Measurements from ENCODE around the gene RANBP1. TPM values are rescaled to one million over a fixed set of nuclear protein-coding genes. Genes with fewer than 3 reads are reported as not detected.
"Not testable (repeated sequence)": the region's sequence is repeated elsewhere in the genome, so short reads cannot be mapped to it uniquely, and the experiment has no call there.

RANBP1 gene
- total RNA-seq, 3 donors from 2014 or later: 453 to 533 (median 503) TPM

DNA sequence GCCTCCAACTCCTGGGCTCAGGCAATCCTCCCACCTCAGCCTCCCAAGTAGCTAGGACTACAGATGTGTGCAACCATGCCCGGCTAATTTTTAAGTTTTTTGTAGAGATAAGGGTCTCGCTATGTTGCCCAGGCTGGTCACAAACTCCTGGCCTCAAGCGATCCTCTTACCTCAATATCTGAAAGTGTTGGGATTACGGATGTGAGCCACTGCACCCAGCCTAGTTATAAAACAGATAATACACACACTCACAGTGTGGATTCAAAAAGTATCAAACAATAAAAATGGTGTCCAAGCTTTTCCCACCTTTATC, 35.3 kb downstream of the RANBP1 start:
- no peaks in the 10 kb centered on the region for H3K9me3 Mint-ChIP-seq
- no peaks in the 10 kb centered on the region for H3K27me3 Mint-ChIP-seq (ENCODE audit: low read depth)
- no peaks in the 10 kb centered on the region for H3K4me1 Mint-ChIP-seq (ENCODE audit: low read depth)
- ATAC-seq: no peak
- no peak for DNase-seq
- H3K4me3 Mint-ChIP-seq: no peak overlapping the region
- no peaks in the 10 kb centered on the region for H3K36me3 Mint-ChIP-seq (ENCODE audit: insufficient read depth)

GRCh38 chr22:20152464-20152890, 36.6 kb downstream of the RANBP1 start:
- no peak overlapping the region for H3K4me3 Mint-ChIP-seq
- H3K4me1 Mint-ChIP-seq (ENCODE audit: low read depth): peaks cover 3% of the 10 kb centered on the region
- no peak for DNase-seq
- ATAC-seq: no peak
- peaks cover 6% of the 10 kb centered on the region for H3K27me3 Mint-ChIP-seq (ENCODE audit: low read depth)
- H3K9me3 Mint-ChIP-seq: no peaks in the 10 kb centered on the region
- H3K36me3 Mint-ChIP-seq (ENCODE audit: insufficient read depth): no peaks in the 10 kb centered on the region

GRCh38 chr22:20153945-20154344, 38.0 kb downstream of the RANBP1 start:
- ATAC-seq: no peak
- no peak for DNase-seq
- Mint-ChIP-seq H3K27me3 (ENCODE audit: low read depth) (peaks cover 7% of the 10 kb centered on the region), H3K36me3 (ENCODE audit: insufficient read depth) (no peaks in the 10 kb centered on the region), H3K9me3 (no peaks in the 10 kb centered on the region), H3K4me1 (ENCODE audit: low read depth) (peaks cover 3% of the 10 kb centered on the region), H3K4me3 (no peak overlapping the region)

DNA sequence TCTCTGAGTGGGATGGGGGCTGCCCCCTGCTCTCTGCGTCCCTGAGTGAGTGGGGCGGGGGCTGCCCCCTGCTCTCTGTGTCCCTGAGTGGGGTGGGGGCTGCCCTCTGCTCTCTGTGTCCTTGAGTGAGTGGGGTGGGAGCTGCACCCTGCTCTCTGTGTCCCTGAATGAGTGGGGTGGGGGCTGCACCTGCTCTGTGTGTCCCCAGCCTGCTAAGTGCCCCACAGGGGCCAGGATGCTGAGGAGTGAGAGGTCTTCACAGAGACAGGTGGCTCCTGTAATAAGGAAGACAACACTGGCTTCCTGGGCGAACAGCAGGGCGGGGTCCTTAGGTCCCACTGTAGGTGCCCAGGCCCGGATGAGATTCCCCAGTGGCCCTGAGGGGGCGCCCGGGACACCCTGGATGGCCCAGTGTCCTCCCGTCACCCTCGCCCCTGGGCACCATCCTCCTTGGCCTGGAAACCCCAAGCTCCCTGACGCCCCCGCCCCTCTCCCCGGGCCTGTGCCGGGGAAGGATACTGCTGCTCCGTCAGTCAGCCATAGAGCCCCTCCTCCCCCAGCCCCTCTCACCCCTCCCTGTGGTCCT, 38.8 kb downstream of the RANBP1 start:
- DNase-seq (no peak), ATAC-seq (no peak)
- no peaks in the 10 kb centered on the region for H3K9me3 Mint-ChIP-seq
- peaks cover 3% of the 10 kb centered on the region for H3K4me1 Mint-ChIP-seq (ENCODE audit: low read depth)
- no peak overlapping the region for H3K4me3 Mint-ChIP-seq
- H3K36me3 Mint-ChIP-seq (ENCODE audit: insufficient read depth): no peaks in the 10 kb centered on the region
- peaks cover 8% of the 10 kb centered on the region for H3K27me3 Mint-ChIP-seq (ENCODE audit: low read depth)

DNA sequence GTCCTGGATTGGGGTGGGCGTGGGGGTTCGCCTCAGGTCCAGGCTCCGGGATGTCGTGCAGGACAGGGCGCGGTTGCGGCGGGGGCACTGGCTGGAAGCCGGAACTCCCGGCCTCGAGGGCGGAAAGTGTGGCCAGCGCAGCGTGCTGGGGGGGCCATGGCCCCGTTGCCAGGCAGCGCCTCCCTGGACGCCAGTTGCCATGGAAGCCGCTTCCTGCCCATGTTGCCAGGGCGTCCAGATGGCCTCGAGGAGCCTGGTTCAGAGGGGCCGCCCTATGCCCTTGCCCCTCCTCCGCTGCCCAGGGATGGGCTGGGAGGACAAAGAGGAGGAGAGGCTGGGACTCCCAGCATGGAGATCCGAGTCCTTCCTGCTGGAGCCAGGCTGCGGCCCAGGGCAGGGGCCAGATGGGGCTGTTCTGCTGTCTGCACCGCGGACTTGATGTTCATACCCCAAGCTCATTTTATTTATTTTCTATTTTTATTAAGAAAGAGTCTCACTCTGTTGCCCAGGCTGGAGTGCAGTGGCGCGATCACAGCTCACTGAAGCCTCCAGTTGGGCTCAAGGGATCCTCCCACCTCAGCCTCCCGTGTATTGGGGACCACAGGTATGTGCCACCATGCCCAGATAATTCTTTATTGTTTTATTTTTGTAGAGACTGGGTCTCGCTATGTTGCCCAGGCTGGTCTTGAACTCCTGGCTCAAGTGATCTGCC, 39.6 kb downstream of the RANBP1 start:
- DNase-seq: no peak
- H3K36me3 Mint-ChIP-seq (ENCODE audit: insufficient read depth): no peaks in the 10 kb centered on the region
- no peaks in the 10 kb centered on the region for H3K9me3 Mint-ChIP-seq
- H3K4me1 Mint-ChIP-seq (ENCODE audit: low read depth): peaks cover 3% of the 10 kb centered on the region
- no peak for ATAC-seq
- H3K4me3 Mint-ChIP-seq: no peak overlapping the region
- peaks cover 8% of the 10 kb centered on the region for H3K27me3 Mint-ChIP-seq (ENCODE audit: low read depth)

- H3K4me3 Mint-ChIP-seq: no peak overlapping the region
- ATAC-seq: no peak
- peaks cover 8% of the 10 kb centered on the region for H3K27me3 Mint-ChIP-seq (ENCODE audit: low read depth)
- H3K4me1 Mint-ChIP-seq (ENCODE audit: low read depth): peaks cover 3% of the 10 kb centered on the region
- H3K36me3 Mint-ChIP-seq (ENCODE audit: insufficient read depth): no peaks in the 10 kb centered on the region
- DNase-seq: no peak
- no peaks in the 10 kb centered on the region for H3K9me3 Mint-ChIP-seq
These were observed 40.1 kb downstream of the RANBP1 start for GRCh38 chr22:20156042-20156389.

DNA sequence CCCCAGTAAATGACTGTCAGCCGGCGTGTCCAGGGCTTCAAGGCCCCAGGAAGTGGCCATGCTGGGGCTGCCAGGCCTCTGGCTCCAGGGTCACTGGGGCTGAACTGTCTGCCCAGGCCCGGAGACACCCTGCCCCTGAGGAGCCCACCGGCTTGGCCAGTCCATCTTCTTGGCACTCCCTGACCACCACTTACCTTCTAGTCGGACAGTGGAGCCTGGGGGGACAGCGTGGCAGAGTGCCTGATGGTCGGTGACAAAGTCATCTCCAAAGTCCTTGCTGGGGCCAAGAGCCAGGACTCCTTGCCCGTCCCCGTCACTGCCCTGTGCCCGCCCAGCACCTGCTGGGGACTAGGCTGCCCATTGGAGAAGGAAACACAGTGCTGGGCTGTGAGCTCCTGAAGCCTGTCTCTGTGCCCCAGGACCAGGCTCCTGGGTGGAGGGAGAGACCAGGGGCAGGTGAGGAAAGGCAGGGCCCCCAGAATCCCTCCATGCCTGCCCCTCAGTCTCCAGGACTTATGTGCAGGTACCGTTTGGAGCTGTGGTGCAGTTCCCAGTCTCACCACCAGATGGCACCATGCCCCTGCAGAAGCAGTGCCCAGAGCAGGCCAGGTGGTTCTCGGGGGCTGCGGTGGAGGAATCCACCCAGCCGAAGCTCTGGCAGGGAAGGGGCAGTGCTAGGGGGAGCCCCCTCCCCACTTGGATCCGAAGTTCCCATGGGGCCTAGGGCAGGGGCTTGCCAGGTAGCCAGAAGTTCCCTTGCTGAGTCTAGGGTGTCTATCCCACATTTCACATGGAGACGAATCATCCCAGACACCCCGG, 40.9 kb downstream of the RANBP1 start:
- Mint-ChIP-seq H3K4me1 (ENCODE audit: low read depth) (peaks cover 3% of the 10 kb centered on the region), H3K27me3 (ENCODE audit: low read depth) (peaks cover 8% of the 10 kb centered on the region), H3K36me3 (ENCODE audit: insufficient read depth) (no peaks in the 10 kb centered on the region), H3K9me3 (no peaks in the 10 kb centered on the region), H3K4me3 (no peak overlapping the region)
- peak; percentile 82 to 89 for ATAC-seq
- DNase-seq: peak; percentile 92

DNA sequence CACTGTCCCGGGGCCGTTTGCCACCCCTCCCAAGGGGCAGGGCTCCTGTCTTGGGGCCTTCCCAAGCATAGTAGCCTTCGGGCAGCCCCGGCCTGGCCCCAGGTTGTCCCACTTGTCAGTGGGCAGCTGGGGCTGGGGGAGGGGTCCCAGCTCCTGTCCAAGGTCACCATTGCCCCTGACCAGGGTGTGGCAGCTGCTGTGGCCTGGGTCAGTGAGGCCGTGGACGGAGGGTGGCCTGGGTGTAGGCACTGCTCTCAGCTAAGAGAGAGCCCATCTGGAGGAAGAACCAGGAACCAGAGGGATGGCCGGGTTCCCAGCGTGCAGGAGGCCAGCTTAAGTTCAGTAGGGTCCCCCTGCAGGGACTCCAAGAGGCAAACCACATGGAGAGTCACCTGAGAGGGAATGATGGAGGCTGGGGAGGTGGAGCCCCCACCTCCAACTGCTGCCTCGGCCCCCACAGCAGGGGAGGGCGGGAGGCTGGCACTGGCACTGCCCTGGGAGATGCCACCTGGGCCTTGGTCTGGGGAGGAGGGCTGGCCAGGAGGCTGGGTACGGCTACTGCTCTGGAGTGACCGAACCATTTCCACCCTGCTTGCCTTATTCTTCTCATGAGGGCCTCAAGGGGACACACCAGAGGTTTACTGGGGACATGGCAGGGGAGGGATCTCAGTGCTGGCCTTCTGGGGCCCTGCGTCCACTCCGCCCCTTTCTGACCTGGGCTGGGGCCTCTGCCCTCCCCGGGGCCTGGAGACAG, 41.7 kb downstream of the RANBP1 start:
- Mint-ChIP-seq H3K9me3 (no peaks in the 10 kb centered on the region), H3K27me3 (ENCODE audit: low read depth) (peaks cover 8% of the 10 kb centered on the region), H3K4me3 (no peak overlapping the region), H3K36me3 (ENCODE audit: insufficient read depth) (no peaks in the 10 kb centered on the region), H3K4me1 (ENCODE audit: low read depth) (peaks cover 3% of the 10 kb centered on the region)
- ATAC-seq (no peak), DNase-seq (no peak)

- DNase-seq: no peak
- Mint-ChIP-seq H3K4me3 (no peak overlapping the region), H3K36me3 (ENCODE audit: insufficient read depth) (no peaks in the 10 kb centered on the region), H3K27me3 (ENCODE audit: low read depth) (peaks cover 8% of the 10 kb centered on the region), H3K9me3 (no peaks in the 10 kb centered on the region), H3K4me1 (ENCODE audit: low read depth) (peaks cover 3% of the 10 kb centered on the region)
- ATAC-seq: no peak
These were observed 42.6 kb downstream of the RANBP1 start for GRCh38 chr22:20158391-20159036.

DNA sequence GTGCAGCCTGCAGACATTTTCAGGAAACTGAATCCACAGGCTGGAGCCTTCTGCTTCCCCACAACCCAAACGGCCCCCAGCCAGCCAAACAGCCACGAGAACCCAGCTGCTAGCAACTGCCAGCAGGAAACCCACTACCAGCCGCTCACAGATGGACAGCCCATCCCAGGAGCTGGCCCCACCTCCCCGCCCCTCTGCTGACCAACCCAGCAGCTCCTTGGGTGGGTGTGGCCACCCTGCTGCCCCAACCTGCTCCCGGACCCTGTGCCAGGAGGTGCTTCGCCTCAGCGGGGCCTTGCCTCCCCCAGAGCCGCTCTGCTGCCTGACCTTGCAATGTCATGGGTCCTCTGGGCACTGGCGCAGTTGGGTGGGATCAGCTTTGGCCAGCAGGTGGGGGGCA, 43.2 kb downstream of the RANBP1 start:
- H3K27me3 Mint-ChIP-seq (ENCODE audit: low read depth): peaks cover 8% of the 10 kb centered on the region
- peaks cover 3% of the 10 kb centered on the region for H3K4me1 Mint-ChIP-seq (ENCODE audit: low read depth)
- H3K36me3 Mint-ChIP-seq (ENCODE audit: insufficient read depth): no peaks in the 10 kb centered on the region
- no peaks in the 10 kb centered on the region for H3K9me3 Mint-ChIP-seq
- no peak overlapping the region for H3K4me3 Mint-ChIP-seq
- DNase-seq (no peak), ATAC-seq (no peak)

GRCh38 chr22:20159531-20159930, 43.6 kb downstream of the RANBP1 start:
- not testable (repeated sequence) for H3K27me3 Mint-ChIP-seq (ENCODE audit: low read depth); ATAC-seq; H3K4me3 Mint-ChIP-seq; H3K36me3 Mint-ChIP-seq (ENCODE audit: insufficient read depth); H3K9me3 Mint-ChIP-seq; H3K4me1 Mint-ChIP-seq (ENCODE audit: low read depth); DNase-seq

DNA sequence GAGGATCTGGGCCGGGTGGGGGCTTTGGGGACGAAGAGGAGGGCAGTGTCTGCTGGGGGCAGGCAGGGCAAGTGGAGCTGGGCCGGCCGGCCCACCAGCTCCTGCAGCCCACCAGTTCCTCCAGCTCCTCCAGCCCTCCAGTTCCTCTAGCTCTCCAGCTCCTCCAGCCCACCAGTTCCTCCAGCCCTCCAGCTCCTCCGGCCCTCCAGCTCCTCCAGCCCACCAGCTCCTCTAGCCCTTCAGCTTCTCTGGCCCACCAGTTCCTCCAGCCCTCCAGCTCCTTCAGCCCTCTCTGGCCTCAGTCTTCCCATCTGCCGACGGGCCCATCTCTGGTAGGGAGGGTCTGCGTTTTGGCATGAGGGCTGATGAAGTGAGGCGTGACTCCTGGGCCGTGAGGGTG, 44.1 kb downstream of the RANBP1 start:
- no peak for ATAC-seq
- Mint-ChIP-seq H3K4me1 (ENCODE audit: low read depth) (peaks cover 3% of the 10 kb centered on the region), H3K4me3 (no peak overlapping the region), H3K27me3 (ENCODE audit: low read depth) (peaks cover 8% of the 10 kb centered on the region), H3K36me3 (ENCODE audit: insufficient read depth) (no peaks in the 10 kb centered on the region), H3K9me3 (no peaks in the 10 kb centered on the region)
- no peak for DNase-seq

DNA sequence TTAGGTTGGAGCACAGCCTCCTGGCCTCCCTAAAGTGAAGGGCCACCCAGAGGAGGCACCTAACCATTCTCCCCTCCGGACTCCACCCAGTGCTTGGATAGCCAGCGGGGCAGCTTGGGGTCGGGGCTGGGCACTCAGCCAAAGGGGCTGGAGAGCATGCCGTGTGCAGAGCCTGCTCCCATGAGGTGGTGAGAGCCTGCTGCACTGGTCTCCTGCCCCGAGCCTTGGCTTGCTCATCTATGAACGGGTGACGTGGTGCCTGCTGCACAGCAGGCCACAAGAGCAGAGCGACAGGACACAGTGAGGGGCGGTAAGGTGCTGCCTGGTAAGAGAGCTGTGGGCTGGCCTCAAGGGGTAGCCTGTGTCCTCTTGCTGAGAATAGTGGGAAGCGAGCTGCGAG, 49.0 kb downstream of the RANBP1 start:
- DNase-seq: no peak
- Mint-ChIP-seq H3K9me3 (no peaks in the 10 kb centered on the region), H3K36me3 (ENCODE audit: insufficient read depth) (no peaks in the 10 kb centered on the region), H3K27me3 (ENCODE audit: low read depth) (no peaks in the 10 kb centered on the region), H3K4me3 (no peak overlapping the region), H3K4me1 (ENCODE audit: low read depth) (no peaks in the 10 kb centered on the region)
- ATAC-seq: no peak

DNA sequence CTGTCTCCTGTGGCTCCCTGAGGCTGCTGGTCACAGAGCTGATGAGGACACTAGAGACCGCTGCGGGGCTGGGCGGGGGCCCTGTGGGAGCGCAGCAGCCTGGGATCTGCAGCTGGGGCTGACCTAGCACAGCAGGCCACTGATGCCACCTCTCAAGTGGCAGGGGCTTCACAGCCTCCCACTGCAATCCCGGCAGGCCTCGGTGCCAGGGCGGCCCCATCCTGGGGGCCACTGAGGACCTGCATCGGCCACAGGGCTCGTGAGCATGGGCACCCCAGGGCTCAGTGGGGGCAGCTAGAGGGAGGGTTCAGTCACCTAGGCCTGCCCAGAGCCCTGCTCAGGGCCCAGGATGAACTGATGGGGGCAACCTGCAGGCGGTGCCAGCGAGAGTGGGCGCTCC, 49.5 kb downstream of the RANBP1 start:
- DNase-seq: no peak
- Mint-ChIP-seq H3K4me1 (ENCODE audit: low read depth) (no peaks in the 10 kb centered on the region), H3K27me3 (ENCODE audit: low read depth) (no peaks in the 10 kb centered on the region), H3K36me3 (ENCODE audit: insufficient read depth) (no peaks in the 10 kb centered on the region), H3K9me3 (no peaks in the 10 kb centered on the region), H3K4me3 (no peak overlapping the region)
- no peak for ATAC-seq
